HFFc6 (cell line): ENCODE measurements around the gene TEDC1. TPM values are rescaled to one million over a fixed set of nuclear protein-coding genes. Genes with fewer than 3 reads are reported as not detected.

Experiments
- DNase-seq: peaks from one replicate; pipeline ENCODE4 v3.0.0-alpha.2; 2018
- H3K27ac Mint-ChIP-seq: 2 replicates; pipeline ENCODE4 v1.8.0; 2020; ENCODE audit warnings: mild to moderate bottlenecking, mixed read lengths
- H3K27me3 Mint-ChIP-seq: 2 replicates; pipeline ENCODE4 v1.8.0; 2021; ENCODE audit warnings: mild to moderate bottlenecking, moderate library complexity, mixed read lengths; ENCODE audit not compliant: insufficient read depth
- H3K36me3 Mint-ChIP-seq: 2 replicates; pipeline ENCODE4 v1.8.0; 2021; ENCODE audit warnings: low read depth, mixed read lengths
- H3K4me1 Mint-ChIP-seq: 2 replicates; pipeline ENCODE4 v1.8.0; 2020; ENCODE audit warnings: low read depth, mixed read lengths
- H3K4me3 Mint-ChIP-seq: 2 replicates; pipeline ENCODE4 v1.8.0; 2020; ENCODE audit warnings: mild to moderate bottlenecking, moderate library complexity, mixed read lengths
- H3K9me3 Mint-ChIP-seq: 2 replicates; pipeline ENCODE4 v1.8.0; 2020; ENCODE audit warnings: mild to moderate bottlenecking, mixed read lengths
- total RNA-seq, 6 experiments: library from RNA; stranded (reverse); fragmentation: NEBNext Ultra II Directional; extraction: Animal tissue kit (Norgen Biotek cat#: 25700); gene quantifications; 2 replicates in 1 of 6; 3 replicates in 5 of 6; pipeline ENCODE4 v1.2.3, GENCODE V29; 2021
- TF ChIP-seq, protein P1 (sequence below): fragments of 200-600 bp; sonication (generic); IDR thresholded peaks from 2 replicates; pipeline ENCODE4 v1.5.0; 2021; ENCODE audit warnings: antibody characterized with exemption, mild to moderate bottlenecking

Gene TEDC1
- total RNA-seq, 6 experiments from 2014 or later: 9.1 to 12.9 (median 12.7) TPM

DNA sequence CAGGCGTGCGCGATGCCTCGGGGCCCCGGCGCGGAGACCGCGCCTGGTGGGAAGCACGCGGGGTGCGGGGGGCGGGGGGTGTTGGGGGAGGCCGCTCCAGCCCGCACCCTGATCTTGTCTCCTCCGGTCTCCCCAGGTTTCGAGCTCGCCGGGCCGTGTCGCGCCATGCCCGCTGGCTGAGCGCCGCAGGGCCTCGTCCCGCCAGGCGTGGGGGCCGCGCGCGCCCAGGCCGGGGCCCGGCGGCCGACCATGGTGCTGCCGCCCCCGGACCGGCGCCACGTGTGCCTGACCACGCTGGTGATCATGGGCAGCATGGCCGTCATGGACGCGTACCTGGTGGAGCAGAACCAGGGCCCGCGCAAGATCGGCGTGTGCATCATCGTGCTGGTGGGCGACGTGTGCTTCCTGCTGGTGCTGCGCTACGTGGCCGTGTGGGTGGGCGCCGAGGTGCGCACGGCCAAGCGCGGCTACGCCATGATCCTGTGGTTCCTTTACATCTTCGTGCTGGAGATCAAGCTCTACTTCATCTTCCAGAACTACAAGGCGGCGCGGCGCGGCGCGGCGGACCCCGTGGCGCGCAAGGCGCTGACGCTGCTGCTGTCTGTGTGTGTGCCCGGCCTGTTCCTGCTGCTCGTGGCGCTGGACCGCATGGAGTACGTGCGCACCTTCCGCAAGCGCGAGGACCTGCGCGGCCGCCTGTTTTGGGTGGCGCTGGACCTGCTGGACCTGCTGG lies 37.7 kb downstream of the TEDC1 start:
- TF ChIP-seq, protein P1, sequence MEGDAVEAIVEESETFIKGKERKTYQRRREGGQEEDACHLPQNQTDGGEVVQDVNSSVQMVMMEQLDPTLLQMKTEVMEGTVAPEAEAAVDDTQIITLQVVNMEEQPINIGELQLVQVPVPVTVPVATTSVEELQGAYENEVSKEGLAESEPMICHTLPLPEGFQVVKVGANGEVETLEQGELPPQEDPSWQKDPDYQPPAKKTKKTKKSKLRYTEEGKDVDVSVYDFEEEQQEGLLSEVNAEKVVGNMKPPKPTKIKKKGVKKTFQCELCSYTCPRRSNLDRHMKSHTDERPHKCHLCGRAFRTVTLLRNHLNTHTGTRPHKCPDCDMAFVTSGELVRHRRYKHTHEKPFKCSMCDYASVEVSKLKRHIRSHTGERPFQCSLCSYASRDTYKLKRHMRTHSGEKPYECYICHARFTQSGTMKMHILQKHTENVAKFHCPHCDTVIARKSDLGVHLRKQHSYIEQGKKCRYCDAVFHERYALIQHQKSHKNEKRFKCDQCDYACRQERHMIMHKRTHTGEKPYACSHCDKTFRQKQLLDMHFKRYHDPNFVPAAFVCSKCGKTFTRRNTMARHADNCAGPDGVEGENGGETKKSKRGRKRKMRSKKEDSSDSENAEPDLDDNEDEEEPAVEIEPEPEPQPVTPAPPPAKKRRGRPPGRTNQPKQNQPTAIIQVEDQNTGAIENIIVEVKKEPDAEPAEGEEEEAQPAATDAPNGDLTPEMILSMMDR: peak; percentile 59; the same call in 1 of the 2 replicates
- no peak for DNase-seq
- Mint-ChIP-seq H3K36me3 (no peaks in the 10 kb centered on the region), H3K27ac (no peak overlapping the region), H3K27me3 (peaks cover 12% of the 10 kb centered on the region; the same call in 1 of the 2 replicates), H3K4me3 (no peak overlapping the region), H3K9me3 (no peaks in the 10 kb centered on the region), H3K4me1 (no peaks in the 10 kb centered on the region)

DNA sequence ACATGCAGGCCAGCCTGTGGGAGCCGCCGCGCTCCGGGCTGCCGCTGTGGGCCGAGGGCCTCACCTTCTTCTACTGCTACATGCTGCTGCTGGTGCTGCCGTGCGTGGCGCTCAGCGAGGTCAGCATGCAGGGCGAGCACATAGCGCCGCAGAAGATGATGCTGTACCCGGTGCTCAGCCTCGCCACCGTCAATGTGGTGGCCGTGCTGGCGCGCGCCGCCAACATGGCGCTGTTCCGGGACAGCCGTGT lies 38.2 kb downstream of the TEDC1 start:
- Mint-ChIP-seq H3K9me3 (no peaks in the 10 kb centered on the region), H3K4me3 (no peak overlapping the region), H3K27me3 (peaks cover 17% of the 10 kb centered on the region), H3K4me1 (no peaks in the 10 kb centered on the region), H3K36me3 (no peaks in the 10 kb centered on the region), H3K27ac (no peak overlapping the region)
- TF ChIP-seq, protein P1: no peak
- no peak for DNase-seq

DNA sequence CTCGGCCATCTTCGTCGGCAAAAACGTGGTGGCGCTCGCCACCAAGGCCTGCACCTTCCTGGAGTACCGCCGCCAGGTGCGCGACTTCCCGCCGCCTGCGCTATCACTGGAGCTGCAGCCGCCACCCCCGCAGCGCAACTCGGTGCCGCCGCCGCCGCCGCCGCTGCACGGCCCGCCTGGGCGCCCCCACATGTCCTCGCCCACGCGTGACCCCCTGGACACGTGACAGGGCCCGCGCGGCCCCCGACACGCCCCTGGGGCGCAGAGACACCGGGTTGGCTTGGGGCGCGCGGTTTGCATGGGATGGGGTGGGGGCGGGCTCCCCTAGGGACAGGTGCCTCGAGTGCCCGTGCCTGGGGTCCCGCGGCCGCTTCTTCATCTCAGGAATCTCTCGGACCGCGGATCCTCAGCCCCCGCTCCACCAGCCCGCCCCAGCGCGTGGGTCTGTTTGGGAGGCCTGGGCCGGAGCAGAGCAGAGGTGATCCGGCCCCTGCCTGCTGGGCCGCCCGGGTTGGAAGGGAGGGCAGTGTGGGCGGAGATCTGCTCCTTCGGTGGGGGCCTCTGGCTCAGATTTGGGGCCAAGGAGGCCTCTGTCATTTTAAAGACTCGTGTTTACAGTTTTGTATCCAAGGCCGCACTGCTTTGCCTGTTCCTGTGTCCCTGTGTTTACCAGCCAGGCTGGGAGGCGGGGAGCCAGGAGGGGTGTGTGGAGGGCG lies 38.7 kb downstream of the TEDC1 start:
- H3K4me3 Mint-ChIP-seq: no peak overlapping the region
- no peaks in the 10 kb centered on the region for H3K36me3 Mint-ChIP-seq
- no peaks in the 10 kb centered on the region for H3K4me1 Mint-ChIP-seq
- H3K27me3 Mint-ChIP-seq: peaks cover 18% of the 10 kb centered on the region
- H3K9me3 Mint-ChIP-seq: no peaks in the 10 kb centered on the region
- TF ChIP-seq, protein P1: no peak
- H3K27ac Mint-ChIP-seq: no peak overlapping the region
- no peak for DNase-seq

DNA sequence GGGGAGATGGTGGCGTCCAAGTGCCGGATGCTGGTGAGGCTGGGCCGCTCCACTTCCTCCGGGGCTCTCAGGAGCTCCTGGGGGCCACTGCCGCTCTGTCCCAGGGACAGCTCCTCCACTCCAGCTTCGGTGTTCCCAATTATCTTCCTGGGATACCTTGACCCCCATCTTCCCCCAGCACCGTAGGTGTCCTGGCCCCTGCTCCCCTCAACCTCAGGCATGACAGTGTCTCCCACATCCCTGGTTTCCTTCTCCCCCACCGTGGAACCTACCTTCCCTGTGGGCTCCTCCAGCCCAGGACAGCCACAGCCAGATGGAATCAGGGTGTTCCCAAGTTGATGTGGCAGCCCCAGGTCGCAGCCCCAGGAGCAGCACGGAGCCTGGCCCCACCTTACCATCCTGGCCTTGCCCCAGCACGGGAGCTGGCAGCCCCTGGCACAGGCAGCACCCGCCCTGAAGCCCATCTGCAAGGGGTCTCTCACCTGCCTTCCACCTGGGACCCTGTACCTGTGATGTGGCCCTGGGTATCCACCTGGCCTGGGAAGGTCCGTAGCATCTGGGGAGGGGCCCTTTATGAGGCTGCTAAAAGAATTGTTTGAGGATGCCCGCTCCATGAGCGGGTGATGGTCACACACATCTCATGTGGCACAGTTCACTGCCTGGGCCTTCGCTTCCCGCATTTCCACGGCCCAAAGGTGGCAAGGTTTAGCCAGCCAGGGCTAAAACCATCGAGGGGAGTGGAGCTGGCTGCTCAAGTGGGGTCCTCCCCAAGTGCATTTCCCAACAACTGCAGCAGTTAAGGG lies 39.4 kb downstream of the TEDC1 start:
- Mint-ChIP-seq H3K9me3 (no peaks in the 10 kb centered on the region), H3K36me3 (no peaks in the 10 kb centered on the region), H3K27me3 (peaks cover 18% of the 10 kb centered on the region), H3K27ac (no peak overlapping the region), H3K4me1 (no peaks in the 10 kb centered on the region), H3K4me3 (no peak overlapping the region)
- no peak for DNase-seq
- TF ChIP-seq, protein P1: no peak

DNA sequence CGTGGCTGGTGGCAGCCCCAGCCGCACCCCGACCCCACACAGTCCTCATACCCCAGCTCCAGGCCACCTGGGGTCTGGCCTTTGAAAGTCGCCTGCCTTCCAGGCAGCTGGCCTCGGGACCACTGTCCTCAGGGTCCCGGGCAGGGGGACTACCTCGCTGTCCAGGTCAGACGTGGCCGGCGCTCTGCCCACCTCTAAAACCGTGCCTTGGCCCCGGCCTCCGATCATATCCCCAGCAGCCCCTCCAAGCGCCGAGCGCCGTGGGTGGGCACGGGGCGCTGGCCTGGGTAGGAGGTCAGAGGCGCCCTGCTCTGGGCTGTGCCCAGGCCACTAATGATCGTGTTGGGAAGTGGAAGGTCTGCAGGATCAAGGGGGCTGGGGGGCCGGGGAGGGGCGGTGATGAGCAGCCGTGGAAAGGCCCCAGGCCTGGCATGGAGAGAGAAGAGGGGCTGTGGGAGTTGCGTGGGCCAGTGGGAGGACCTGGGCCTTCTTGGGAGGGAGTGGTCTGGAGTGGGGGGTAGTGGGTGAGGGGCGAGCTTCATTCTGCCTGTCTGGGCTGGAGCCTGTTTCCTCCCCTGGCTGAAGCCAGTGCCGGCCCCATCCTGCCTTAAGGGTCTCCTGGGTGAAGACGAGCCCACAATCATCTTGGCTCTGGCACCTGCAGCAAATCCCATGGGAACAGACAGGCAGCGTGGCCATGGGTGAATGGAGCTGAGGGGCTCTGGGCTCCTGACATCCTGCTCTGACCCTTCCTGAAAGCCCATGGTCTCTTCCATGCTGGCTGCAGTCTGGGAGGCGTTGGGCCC lies 40.2 kb downstream of the TEDC1 start:
- Mint-ChIP-seq H3K27ac (no peak overlapping the region), H3K27me3 (peaks cover 14% of the 10 kb centered on the region), H3K4me3 (no peak overlapping the region), H3K9me3 (no peaks in the 10 kb centered on the region), H3K4me1 (no peaks in the 10 kb centered on the region), H3K36me3 (no peaks in the 10 kb centered on the region)
- DNase-seq: no peak
- TF ChIP-seq, protein P1: no peak
